K562 (cell line): ENCODE measurements around the gene AHCYL2. TPM values are rescaled to one million over a fixed set of nuclear protein-coding genes. Genes with fewer than 3 reads are reported as not detected.

Experiments
- AFF4 ChIP-seq: sonication (generic); formaldehyde crosslinking; IDR thresholded peaks from 2 replicates; pipeline ENCODE4 v1.8.0; 2023; ENCODE audit warnings: mild to moderate bottlenecking, missing genetic modification reagents
- ARHGAP35 ChIP-seq: fragments of 450-650 bp; IDR thresholded peaks from 2 replicates; pipeline ENCODE4 v1.6.1; 2018; ENCODE audit not compliant: partially characterized antibody
- CHD1 ChIP-seq: fragments of 200-600 bp; sonication (generic); IDR thresholded peaks from one replicate; pipeline ENCODE4 v1.6.1; 2012; ENCODE audit warnings: mild to moderate bottlenecking, moderate library complexity, low read length, inconsistent platforms
- JUND ChIP-seq, 2 experiments: IDR thresholded peaks; 2 replicates in 1 of 2; 3 replicates in 1 of 2; pipeline ENCODE4 v1.6.1; 2011; ENCODE audit warnings: borderline replicate concordance in 2 of 2, low read depth in 2 of 2, low read length in 2 of 2, improper control_type of control experiment in 1 of 2, missing biosample characterization in 1 of 2, missing genetic modification characterization in 1 of 2, missing genetic modification reagents in 1 of 2
- NCOR1 ChIP-seq: fragments of 450-650 bp; IDR thresholded peaks from 2 replicates; pipeline ENCODE4 v1.6.1; 2016; ENCODE audit warnings: mild to moderate bottlenecking, moderate library complexity
- POU5F1 ChIP-seq: fragments of 150-350 bp; IDR thresholded peaks from 2 replicates; pipeline ENCODE4 v1.6.1; 2014; ENCODE audit warnings: borderline replicate concordance, low read length, low read depth, mild to moderate bottlenecking; ENCODE audit not compliant: partially characterized antibody
- RBFOX2 ChIP-seq: fragments of 200-400 bp; formaldehyde crosslinking; IDR thresholded peaks from 2 replicates; pipeline ENCODE4 v1.6.1; 2017; ENCODE audit warnings: low read depth, mild to moderate bottlenecking, low read length, moderate library complexity
- RBM22 ChIP-seq: fragments of 200-400 bp; formaldehyde crosslinking; IDR thresholded peaks from 2 replicates; pipeline ENCODE4 v1.6.1; 2018; ENCODE audit warnings: low read length, low read depth; ENCODE audit not compliant: poor library complexity, severe bottlenecking
- RUNX1 ChIP-seq: sonication (generic); IDR thresholded peaks from 2 replicates; pipeline ENCODE4 v1.6.1; 2016; ENCODE audit warnings: antibody characterized with exemption, low read depth
- TAF9B ChIP-seq: fragments of 450-650 bp; IDR thresholded peaks from 2 replicates; pipeline ENCODE4 v1.6.1; 2018; ENCODE audit warnings: mild to moderate bottlenecking; ENCODE audit not compliant: partially characterized antibody
- ZBTB8A ChIP-seq: fragments of 450-650 bp; IDR thresholded peaks from 2 replicates; pipeline ENCODE4 v1.6.1; 2018; ENCODE audit warnings: mild to moderate bottlenecking, moderate library complexity; ENCODE audit not compliant: partially characterized antibody
- ZC3H8 ChIP-seq: fragments of 450-650 bp; IDR thresholded peaks from 2 replicates; pipeline ENCODE4 v1.6.1; 2017
- ZNF143 ChIP-seq: sonication (generic); formaldehyde crosslinking; IDR thresholded peaks from 2 replicates; pipeline ENCODE4 v1.9.0; 2022; ENCODE audit warnings: mild to moderate bottlenecking, missing genetic modification reagents
- ZNF324 ChIP-seq: fragments of 250-450 bp; sonication (Bioruptor Pico); IDR thresholded peaks from 2 replicates; pipeline ENCODE4 v1.4.0; 2020; ENCODE audit warnings: mild to moderate bottlenecking
- ZNF668 ChIP-seq: fragments of 250-450 bp; sonication (Bioruptor Pico); IDR thresholded peaks from 2 replicates; pipeline ENCODE4 v1.8.0; 2022; ENCODE audit warnings: mild to moderate bottlenecking, inconsistent platforms
- ZZZ3 ChIP-seq: fragments of 450-650 bp; IDR thresholded peaks from 2 replicates; pipeline ENCODE4 v1.6.1; 2016; ENCODE audit warnings: antibody characterized with exemption, mild to moderate bottlenecking, moderate library complexity
- polyA plus RNA-seq, 8 experiments: library from polyadenylated mRNA; depleted of rRNA in 4 of 8; stranded (reverse) in 5 of 8; unstranded in 3 of 8; fragments of >200 nt; fragmentation: Nextera tagmentation in 2 of 8; fragmentation: Illumina TruSeq in 1 of 8; extraction: Ambion mirVana in 2 of 8; extraction: Trizol in 1 of 8; gene quantifications; 2 replicates each; pipeline versions ENCODE4 v1.2.1 to v1.2.3, GENCODE V29; 2011 to 2014; ENCODE audit warnings: inconsistent platforms in 1 of 8, missing spikeins in 1 of 8
- total RNA-seq, 7 experiments: library from RNA; depleted of rRNA in 6 of 7; stranded (reverse); fragments of >200 nt in 6 of 7; fragmentation: Illumina TruSeq in 2 of 7; extraction: Trizol in 2 of 7; gene quantifications; 2 replicates each; pipeline versions ENCODE4 v1.2.1 to v1.2.3, GENCODE V29; 2011 to 2021; ENCODE audit warnings: low replicate concordance in 1 of 7
- TF ChIP-seq, protein P1 (sequence below), 2 experiments: fragments of 200-800 bp in 1 of 2; sonication (Bioruptor generic) in 1 of 2; sonication (generic) in 1 of 2; formaldehyde crosslinking in 1 of 2; IDR thresholded peaks in 1 of 2; conservative IDR thresholded peaks in 1 of 2; 2 replicates each; pipeline versions ENCODE4 v1.5.0 to v1.6.1; 2016 to 2020; ENCODE audit warnings: missing compliant biosample characterization in 1 of 2, missing genetic modification characterization in 1 of 2, missing genetic modification reagents in 1 of 2
- TF ChIP-seq, protein P2 (sequence below): IDR thresholded peaks from 2 replicates; pipeline ENCODE4 v1.6.1; 2016; ENCODE audit warnings: missing genetic modification characterization, missing compliant biosample characterization
- TF ChIP-seq, protein P3 (sequence below): fragments of 450-650 bp; IDR thresholded peaks from 2 replicates; pipeline ENCODE4 v1.6.1; 2016; ENCODE audit warnings: missing biosample characterization, missing genetic modification characterization

The AHCYL2 gene
- total and polyA plus RNA-seq, 9 of the 15 experiments (the other 6 are each of a cell fraction or from before 2014, with no cell fraction given): 0.93 to 10.5 (median 5.2) TPM

DNA sequence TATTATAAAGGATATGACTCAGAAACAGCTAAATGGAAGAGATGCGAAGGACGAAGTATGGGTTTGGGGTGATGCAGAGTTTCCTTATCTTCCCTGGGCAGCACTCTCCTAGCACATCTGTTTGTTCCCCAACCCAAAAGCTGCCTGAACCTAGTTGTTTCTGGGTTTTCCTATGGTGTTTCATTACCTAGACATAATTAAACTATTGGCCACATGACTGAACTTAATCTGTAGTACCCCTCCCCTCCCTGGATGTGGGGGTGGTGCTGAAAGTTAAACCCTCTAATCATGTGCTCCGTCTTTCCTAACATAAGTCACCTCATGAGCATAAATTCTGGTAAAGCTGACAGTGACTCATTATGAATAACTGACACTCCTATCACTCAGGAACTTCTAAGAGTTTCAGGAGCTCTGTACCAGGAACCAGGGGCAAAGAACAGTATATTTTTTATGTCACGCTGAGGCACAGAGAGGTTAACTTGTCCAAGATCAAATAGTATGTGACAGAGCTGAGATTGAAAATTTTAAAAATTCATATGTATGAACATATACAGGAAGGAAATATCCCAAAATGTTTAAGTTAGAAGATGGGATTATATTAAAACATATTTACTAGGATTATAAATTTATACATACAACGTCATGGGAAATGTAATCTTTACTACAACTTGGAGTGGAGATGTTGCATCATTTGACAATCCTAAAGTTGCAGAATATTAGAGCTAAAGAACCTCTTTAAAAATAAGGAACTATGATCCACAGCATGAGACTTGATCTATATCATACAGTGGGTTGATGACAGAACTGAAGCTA lies 214.2 kb downstream of the AHCYL2 start (continued):
- TF ChIP-seq ARHGAP35: peak; percentile 94
- no peak; the same call in 1 of the 2 replicates for TF ChIP-seq ZZZ3
- no peak for TF ChIP-seq RBM22
- no peak for TF ChIP-seq RUNX1
- TF ChIP-seq ZC3H8: no peak
- TF ChIP-seq, protein P1, sequence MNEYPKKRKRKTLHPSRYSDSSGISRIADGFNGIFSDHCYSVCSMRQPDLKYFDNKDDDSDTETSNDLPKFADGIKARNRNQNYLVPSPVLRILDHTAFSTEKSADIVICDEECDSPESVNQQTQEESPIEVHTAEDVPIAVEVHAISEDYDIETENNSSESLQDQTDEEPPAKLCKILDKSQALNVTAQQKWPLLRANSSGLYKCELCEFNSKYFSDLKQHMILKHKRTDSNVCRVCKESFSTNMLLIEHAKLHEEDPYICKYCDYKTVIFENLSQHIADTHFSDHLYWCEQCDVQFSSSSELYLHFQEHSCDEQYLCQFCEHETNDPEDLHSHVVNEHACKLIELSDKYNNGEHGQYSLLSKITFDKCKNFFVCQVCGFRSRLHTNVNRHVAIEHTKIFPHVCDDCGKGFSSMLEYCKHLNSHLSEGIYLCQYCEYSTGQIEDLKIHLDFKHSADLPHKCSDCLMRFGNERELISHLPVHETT (CRISPR knock-in tag; conservative IDR thresholded peaks at IDR 0.05 in 1 of 2, IDR thresholded peaks at IDR 0.05 in 1 of 2): peak in 1 of 2 experiments; percentile 88; a peak in 2 of 4 replicates
- TF ChIP-seq POU5F1: no peak
- TF ChIP-seq JUND (IDR thresholded peaks at IDR 0.05; ENCODE audit: borderline replicate concordance, low read depth, low read length): peak; percentile 94
- peak; percentile 95 for TF ChIP-seq JUND (tag; IDR thresholded peaks at IDR 0.05; ENCODE audit: borderline replicate concordance, low read depth, low read length)
- TF ChIP-seq CHD1: peak; percentile 13
- no peak for TF ChIP-seq ZBTB8A
- no peak for TF ChIP-seq ZNF143 (CRISPR knock-in tag)
- no peak for TF ChIP-seq ZNF324 (CRISPR knock-in tag)
- no peak for TF ChIP-seq AFF4 (CRISPR knock-in tag)
- TF ChIP-seq RBFOX2: peak; percentile 30; the same call in 1 of the 2 replicates
- TF ChIP-seq, protein P2, sequence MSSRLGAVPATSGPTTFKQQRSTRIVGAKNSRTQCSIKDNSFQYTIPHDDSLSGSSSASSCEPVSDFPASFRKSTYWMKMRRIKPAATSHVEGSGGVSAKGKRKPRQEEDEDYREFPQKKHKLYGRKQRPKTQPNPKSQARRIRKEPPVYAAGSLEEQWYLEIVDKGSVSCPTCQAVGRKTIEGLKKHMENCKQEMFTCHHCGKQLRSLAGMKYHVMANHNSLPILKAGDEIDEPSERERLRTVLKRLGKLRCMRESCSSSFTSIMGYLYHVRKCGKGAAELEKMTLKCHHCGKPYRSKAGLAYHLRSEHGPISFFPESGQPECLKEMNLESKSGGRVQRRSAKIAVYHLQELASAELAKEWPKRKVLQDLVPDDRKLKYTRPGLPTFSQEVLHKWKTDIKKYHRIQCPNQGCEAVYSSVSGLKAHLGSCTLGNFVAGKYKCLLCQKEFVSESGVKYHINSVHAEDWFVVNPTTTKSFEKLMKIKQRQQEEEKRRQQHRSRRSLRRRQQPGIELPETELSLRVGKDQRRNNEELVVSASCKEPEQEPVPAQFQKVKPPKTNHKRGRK: no peak
- peak; percentile 82 for TF ChIP-seq TAF9B
- TF ChIP-seq, protein P3, sequence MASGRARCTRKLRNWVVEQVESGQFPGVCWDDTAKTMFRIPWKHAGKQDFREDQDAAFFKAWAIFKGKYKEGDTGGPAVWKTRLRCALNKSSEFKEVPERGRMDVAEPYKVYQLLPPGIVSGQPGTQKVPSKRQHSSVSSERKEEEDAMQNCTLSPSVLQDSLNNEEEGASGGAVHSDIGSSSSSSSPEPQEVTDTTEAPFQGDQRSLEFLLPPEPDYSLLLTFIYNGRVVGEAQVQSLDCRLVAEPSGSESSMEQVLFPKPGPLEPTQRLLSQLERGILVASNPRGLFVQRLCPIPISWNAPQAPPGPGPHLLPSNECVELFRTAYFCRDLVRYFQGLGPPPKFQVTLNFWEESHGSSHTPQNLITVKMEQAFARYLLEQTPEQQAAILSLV (tag): no peak; the same call in 1 of the 2 replicates
- TF ChIP-seq ZNF668: no peak
- peak; percentile 91 for TF ChIP-seq NCOR1
